NCI-H2171 treated with DMSO at 0.1 percent for 48 hours (cell line): Measurements from ENCODE around the gene TMEM170A.

ENCODE experiments used
- DNase-seq: peaks from one replicate; lab custom pipeline; 2025; lab: John Stamatoyannopoulos, UW

Gene TMEM170A

GRCh38 chr16:75402159-75402820 is 62.2 kb downstream of the TMEM170A start:
- DNase-seq = no peak

- no peak for DNase-seq
Measured at GRCh38 chr16:75401691-75402090, 62.8 kb downstream of the TMEM170A start.

- DNase-seq = no peak
Measured at GRCh38 chr16:75398333-75398732, 66.2 kb downstream of the TMEM170A start.

GRCh38 chr16:75394941-75395340 is 69.5 kb downstream of the TMEM170A start:
- DNase-seq = no peak
